ENCODE data around the gene IFNA1.

Gene IFNA1

GRCh38 chr9:21414220-21414940 lies 25.9 kb upstream of the IFNA1 start:
- POLR2A ChIA-PET, result no interaction called here
- DNase-seq (ENCODE audit: extremely low spot score), result no peak
- CTCF ChIA-PET, result interaction anchor here (0.8 to 2.7 kb wide), 4 partner anchors 11 to 231 kb away, joined by 3 to 13 read pairs (median 4); no protein-coding TSS in a partner anchor
- no peak for TF ChIP-seq CTCF (IDR thresholded peaks at IDR 0.05; ENCODE audit: control extremely low read depth, extremely low read depth, low read depth, missing control alignments)

GRCh38 chr9:21415493-21416267 lies 24.6 kb upstream of the IFNA1 start:
- ChIA-PET POLR2A (no interaction called here), CTCF (interaction anchor here (1.5 kb wide), 1 partner anchor 20 kb away, joined by 4 read pairs; no protein-coding TSS in a partner anchor)
- no peak for DNase-seq (ENCODE audit: extremely low spot score)
- no peak for TF ChIP-seq CTCF (IDR thresholded peaks at IDR 0.05; ENCODE audit: control extremely low read depth, extremely low read depth, low read depth, missing control alignments)

GRCh38 chr9:21428235-21428634 lies 12.0 kb upstream of the IFNA1 start:
- ChIA-PET POLR2A (no interaction called here), CTCF (interaction anchor here (1.0 to 1.4 kb wide), 2 partner anchors 32 to 175 kb away, joined by 3 read pairs; no protein-coding TSS in a partner anchor)
- TF ChIP-seq CTCF (IDR thresholded peaks at IDR 0.05; ENCODE audit: control extremely low read depth, extremely low read depth, low read depth, missing control alignments), result no peak
- no peak for DNase-seq (ENCODE audit: extremely low spot score)

GRCh38 chr9:21429191-21429590 lies 11.0 kb upstream of the IFNA1 start:
- DNase-seq (ENCODE audit: extremely low spot score), result no peak
- ChIA-PET POLR2A (no interaction called here), CTCF (no interaction called here)
- no peak for TF ChIP-seq CTCF (IDR thresholded peaks at IDR 0.05; ENCODE audit: control extremely low read depth, extremely low read depth, low read depth, missing control alignments)

GRCh38 chr9:21432672-21433425 lies 7.4 kb upstream of the IFNA1 start:
- CTCF ChIA-PET, result interaction anchor here (1.0 to 3.5 kb wide), 8 partner anchors 8 to 199 kb away, joined by 3 to 15 read pairs (median 4); no protein-coding TSS in a partner anchor

More at GRCh38 chr9:21432672-21433425, 7.4 kb upstream of the IFNA1 start:
- POLR2A ChIA-PET, result no interaction called here
- no peak for TF ChIP-seq CTCF (IDR thresholded peaks at IDR 0.05; ENCODE audit: control extremely low read depth, extremely low read depth, low read depth, missing control alignments)
- DNase-seq (ENCODE audit: extremely low spot score), result no peak

Measured in GM10248 (cell line).